GM19240 (cell line): ENCODE measurements around the gene LYPD4.
"Not testable (repeated sequence)": the region's sequence is repeated elsewhere in the genome, so short reads cannot be mapped to it uniquely, and the experiment has no call there.

Experiments
- DNase-seq: peaks from one replicate; pipeline ENCODE4 v3.0.0; 2011; ENCODE audit warnings: low spot score; ENCODE audit not compliant: insufficient read length

Gene LYPD4

GRCh38 chr19:41844601-41845000 is at the start of gene LYPD4:
Gene LYPD4 (minus strand): TSS chr19:41844683. CDS start chr19:41839285, 5,398 bp downstream.
- no peak for DNase-seq

DNA sequence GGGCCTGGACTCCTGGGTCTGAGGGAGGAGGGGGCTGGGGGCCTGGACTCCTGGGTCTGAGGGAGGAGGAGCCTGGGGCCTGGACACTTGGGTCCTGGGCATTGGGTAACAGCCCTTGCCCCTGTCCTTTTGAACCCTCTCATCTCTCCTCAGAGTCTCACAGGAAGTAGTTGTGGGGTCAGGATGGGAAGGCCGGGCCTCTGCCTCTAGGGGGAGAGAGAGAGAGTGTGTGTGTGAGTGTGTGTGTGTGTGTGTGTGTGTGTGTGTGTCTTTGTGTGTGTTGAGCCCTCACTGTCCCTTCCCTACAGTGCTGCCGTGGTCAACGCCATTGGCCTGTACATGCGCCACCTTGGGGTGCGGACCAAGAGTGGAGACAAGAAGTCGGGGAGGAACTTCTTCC is 49.4 kb upstream of the LYPD4 start:
- DNase-seq: no peak

DNA sequence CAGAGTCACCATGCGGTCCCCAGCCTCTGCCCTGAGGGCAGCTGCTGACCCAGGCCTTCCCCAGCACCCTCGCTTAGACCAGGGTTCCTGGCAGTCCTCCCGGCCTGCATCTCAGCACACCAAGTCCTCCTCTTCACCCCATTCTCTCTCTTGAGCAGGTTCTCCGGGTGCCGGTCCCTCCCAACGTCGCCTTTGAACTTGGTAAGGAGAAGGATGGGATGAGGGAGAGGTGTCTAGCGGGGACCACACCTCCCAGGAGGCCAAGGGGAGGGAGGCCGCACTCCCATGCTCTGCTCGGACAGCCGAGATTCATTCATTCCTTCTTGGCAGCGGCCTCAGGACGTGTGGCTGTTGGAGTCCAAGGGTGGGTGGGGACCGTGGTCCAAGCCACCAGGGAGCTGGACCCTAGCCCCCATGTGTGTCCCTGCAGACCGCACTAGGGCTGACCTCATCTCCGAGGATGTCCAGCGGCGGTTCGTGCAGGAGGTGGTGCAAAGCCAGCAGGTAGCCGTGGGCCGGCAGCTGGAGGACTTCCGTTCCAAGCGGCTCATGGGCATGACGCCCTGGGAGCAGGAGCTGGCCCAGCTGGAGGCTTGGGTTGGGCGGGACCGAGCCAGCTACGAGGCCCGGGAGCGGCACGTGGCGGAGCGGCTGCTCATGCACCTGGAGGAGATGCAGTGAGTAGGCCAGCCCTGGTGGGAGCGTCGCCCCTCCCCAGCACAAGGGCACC is 47.9 kb upstream of the LYPD4 start:
- no peak for DNase-seq

DNA sequence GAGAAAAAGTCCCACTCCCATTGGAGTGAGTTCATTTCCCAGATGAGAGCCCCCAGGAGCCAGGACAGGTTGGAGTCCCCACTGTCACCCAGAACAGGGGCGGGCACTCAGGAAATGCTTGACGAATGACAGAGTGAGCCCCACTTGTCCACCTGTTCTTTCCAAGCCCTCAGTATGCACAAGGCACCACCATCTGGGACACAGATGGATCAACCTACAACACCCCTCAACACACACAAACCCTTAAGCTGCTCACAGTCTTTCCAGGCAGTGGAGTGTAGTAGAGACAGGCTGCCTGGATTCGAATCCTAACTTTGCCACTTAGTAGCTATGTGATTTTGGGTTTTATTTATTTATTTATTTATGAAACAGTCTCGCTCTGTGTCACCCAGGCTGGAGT is 46.5 kb upstream of the LYPD4 start:
- DNase-seq: no peak

DNA sequence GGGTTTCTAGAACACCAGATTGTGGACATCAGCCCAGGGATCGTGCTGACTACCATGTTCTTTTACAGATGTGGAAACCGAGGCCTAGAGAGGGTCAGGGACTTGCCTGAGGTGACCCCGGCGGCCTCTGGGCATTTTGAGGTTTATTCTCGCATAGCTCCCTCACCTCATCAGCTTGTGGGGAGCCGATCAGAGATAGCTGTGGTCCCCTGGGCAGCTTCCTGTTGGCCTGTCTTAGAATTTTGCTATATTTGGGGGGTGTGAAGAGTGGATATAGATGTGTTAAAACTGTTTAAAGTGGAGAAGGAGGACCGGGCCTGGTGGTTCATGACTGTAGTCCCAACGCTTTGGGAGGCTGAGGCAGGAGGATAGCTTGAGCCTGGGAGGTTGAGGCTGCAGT is 45.4 kb upstream of the LYPD4 start:
- no peak for DNase-seq

DNA sequence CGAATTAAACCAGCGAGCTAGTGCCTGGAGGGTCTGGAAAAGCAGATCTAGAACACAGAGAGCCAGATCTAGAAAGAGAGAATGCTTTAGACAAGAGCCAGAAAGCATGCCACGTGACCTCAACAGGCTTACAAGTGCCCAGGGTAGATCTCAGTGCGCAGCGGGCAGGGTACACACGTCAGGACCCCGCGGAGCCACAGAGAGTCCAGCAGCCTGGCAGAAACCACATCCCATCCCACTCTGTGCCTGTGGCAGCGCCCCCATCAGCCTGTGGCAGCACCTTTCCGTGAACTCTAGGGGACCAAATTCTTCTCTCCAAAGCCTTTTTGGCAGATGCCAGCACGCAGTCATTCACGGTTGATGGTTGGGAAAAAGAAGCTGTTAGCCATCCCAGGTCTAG is 44.4 kb upstream of the LYPD4 start:
- no peak for DNase-seq

DNA sequence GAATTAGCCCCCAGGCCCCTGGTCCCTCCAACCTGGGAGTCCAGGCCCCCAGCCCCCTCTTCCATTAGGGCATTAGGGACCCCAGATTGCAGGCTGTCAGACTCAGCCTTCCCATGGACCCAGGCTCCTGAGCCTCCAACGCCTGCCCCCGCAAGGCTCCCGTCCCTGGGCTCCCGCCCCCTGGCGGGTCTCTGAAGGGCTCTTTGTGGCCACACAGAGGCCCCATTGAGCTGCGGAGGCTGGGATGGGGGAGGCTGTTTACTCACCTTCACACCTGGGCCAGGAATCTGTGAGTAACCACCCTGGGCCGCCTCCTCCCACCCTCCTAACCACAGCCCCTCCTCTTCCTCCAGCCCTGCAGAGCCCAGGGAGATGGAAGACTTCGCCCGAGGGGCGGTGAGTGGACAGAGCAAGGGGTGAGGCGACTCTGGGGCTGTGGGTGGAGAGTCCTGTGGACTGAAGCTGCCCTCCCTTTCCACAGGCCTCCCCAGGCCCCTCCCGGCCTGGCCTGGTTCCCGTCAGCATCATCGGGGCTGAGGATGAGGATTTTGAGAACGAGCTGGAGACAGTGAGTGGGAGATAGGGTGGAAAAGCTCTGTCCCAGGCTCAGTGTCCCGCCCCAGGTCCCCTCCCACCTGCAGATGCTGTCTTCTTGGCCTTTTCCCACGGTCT is 43.4 kb upstream of the LYPD4 start:
- no peak for DNase-seq

DNA sequence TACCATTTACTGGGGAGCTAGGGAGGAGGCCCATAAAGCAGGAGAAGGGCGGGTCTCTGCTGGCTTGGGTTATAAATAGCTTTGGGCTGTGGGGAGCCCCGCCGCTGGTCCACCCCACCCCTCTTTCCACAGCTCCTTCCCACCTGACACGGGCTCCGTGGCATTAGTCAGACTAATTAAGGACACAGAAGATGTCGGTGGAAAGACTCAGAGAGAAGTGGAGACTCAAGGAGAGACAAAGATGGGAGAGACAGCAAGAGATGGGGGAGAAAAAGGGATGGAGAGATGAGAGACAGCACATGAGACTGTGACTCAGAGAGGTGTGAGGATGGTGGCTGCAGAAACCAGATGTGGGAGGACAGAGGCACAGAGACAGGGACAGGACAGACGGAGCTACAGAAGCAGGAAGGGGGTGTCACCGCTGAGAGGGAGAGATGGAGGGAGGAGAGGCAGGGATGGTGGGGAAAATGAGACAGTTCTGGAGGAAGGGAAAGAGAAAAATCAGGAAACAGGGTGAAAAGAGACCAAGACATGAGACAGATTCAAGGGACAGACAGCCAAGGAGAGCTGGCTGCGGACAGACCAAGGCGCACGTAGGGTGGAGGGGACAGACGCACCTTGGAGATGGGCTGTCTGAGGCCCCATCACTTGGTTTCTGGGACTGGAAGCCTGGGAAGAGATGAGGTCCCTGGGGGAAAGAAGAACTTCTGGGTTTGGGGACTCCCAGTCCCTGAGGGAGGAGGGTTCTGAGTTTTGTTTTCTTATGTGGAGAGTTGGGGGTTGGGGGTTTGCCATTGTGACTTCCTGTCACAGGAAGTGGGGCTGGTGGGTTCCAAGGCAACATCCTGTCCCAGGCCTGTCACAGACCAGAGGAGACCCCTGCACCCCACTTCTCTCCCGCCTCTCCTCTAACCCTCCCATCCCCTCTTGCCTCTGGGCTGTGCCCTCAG is 42.6 kb upstream of the LYPD4 start:
- DNase-seq: no peak

GRCh38 chr19:41883821-41884733 is 39.6 kb upstream of the LYPD4 start:
- peak; percentile 98 for DNase-seq

GRCh38 chr19:41883463-41883820 is 39.0 kb upstream of the LYPD4 start:
- no peak for DNase-seq

DNA sequence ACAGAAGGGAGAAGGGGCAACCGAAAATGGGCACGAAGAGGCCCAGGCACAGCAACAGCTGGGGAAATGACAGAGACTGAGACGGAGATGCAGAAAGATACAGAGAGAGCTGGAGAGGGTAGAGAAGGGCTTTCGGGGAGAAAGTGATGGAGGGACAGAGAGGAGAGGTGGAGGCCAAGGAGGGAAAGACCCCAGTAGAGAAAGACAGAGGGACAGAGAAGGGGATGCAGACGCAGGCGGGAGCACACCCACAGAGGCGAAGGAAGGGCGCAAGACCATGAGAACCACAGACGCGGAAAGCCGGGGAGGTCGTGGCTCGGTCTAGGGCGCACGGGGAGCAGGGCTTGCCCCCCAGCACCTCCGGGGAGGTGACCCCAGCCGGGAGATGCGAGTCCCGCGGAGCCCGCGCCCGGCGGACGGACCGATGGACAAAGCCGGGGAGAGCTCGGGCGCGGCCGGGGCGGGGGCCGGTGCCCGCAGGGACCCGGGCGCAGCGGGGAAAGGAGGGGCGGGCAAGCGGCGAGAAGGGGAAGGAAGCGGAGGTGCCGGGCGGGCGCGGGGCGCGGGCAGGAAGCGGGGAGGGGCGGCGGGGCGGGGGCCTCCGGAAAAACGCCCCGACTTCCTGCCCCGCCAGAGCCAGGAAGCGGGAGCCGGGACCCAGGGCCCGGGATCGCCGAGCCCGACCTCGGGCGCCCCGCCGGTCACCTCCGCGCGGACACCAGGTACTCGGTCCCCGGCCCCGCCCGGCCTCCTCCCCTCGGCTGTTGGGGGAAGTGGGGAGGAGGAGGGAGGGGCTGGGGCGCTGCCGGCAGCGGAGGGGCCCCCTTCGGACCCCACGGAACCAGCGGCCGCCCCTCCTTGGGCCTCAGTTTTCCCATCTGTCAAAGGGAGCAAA is 38.3 kb upstream of the LYPD4 start, which contains the start of gene ARHGEF1:
Gene ARHGEF1 (plus strand): TSS at position 617 of the 895 bp plus-strand sequence. CDS start 4,899 bp downstream, outside the sequence.
- no peak for DNase-seq

DNA sequence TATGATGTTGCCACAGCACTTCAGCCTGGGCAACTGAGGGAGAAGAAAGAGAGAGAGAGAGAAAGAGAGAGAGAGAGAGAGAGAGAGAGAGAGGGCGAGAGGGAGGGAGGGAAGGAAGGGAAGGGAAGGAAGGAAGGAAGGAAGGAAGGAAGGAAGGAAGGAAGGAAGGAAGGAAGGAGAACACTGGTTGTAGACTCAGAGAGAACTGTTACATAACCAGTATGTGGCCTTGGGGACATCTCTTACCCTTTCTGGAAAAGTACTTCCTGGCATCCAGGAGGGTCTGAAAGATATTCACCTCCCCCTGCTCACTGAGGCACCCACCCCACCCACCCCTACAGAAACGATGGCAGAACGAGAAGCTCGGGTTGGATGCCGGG is 35.8 kb upstream of the LYPD4 start:
- no peak for DNase-seq

DNA sequence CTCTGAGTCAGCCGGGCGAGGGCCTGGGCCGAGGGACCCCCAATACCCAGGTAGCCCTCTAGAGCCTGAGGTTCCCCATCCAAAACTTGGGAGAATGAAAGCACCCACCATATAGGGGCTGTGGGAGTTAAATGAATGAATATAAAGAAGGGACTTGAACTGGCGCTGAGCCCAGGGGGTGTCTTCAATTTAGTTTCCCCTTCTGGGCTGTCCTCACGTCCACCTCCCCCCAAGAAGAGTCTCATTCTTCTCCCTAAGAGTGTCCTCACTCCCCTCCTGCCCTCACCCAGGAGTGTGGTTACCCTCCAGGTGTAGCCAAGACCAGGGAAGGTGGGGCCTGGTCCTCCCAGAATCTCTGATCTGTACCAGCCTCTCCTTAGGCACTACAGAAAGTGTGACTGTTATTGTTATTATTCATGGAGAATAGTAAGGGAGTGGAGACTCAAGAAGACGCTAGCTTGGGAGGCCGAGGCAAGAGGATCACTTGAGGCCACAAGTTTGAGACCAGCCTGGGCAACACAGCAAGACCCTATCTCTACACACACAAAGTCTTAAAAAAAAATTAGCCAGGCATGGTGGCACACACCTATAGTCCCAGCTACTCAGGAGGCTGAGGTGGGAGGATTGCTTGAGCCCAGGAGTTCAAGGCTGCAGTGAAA is 35.3 kb upstream of the LYPD4 start:
- DNase-seq: no peak

GRCh38 chr19:41879080-41879479 is 34.6 kb upstream of the LYPD4 start:
- no peak for DNase-seq

DNA sequence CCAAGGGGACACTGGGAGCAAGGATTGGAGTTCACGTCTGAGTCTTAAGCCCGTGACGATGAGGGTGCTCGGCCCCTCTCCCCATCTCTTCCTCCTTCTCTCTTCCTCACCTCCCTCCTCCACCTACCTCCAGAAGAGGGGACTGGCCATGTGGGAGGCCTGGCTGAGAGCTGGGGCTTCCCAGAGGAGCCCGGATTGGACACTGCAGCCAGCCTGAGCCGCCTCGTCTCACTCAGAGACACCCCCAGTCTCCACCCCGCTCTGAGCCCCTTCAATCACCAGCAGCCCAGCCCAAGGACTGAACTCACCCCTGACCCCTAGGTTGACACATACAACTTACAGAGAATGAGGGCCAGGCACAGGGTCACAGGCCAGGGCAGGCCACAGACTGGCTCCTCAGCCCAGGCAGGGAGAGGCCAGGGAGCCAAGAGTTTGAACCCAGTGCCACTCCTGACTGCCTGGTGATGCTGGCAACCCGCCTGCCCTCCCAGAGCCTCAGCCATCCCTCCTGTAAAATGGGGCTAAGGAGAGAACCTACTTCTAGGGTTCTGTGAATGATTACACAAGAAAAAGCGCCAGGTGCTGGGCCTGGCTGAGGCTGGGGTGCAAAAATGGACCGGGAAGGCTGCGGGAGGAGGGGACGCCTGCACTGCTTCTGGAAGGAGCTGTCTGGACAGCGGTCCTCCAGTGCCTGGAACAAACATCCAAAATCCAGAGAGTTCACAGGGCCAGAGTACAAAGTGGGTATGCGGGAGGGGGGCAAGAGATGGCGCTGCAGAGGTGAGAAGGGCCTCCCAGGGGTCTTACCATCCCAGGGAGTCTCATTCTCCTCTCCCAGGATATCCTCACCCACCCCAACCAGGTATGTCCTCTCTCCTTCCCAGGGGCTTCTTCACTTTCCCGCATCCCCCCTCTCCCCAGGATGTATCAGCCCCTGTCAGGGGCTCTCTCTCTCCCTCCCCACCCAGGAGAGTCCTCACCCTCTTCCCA is 33.7 kb upstream of the LYPD4 start:
- no peak for DNase-seq

DNA sequence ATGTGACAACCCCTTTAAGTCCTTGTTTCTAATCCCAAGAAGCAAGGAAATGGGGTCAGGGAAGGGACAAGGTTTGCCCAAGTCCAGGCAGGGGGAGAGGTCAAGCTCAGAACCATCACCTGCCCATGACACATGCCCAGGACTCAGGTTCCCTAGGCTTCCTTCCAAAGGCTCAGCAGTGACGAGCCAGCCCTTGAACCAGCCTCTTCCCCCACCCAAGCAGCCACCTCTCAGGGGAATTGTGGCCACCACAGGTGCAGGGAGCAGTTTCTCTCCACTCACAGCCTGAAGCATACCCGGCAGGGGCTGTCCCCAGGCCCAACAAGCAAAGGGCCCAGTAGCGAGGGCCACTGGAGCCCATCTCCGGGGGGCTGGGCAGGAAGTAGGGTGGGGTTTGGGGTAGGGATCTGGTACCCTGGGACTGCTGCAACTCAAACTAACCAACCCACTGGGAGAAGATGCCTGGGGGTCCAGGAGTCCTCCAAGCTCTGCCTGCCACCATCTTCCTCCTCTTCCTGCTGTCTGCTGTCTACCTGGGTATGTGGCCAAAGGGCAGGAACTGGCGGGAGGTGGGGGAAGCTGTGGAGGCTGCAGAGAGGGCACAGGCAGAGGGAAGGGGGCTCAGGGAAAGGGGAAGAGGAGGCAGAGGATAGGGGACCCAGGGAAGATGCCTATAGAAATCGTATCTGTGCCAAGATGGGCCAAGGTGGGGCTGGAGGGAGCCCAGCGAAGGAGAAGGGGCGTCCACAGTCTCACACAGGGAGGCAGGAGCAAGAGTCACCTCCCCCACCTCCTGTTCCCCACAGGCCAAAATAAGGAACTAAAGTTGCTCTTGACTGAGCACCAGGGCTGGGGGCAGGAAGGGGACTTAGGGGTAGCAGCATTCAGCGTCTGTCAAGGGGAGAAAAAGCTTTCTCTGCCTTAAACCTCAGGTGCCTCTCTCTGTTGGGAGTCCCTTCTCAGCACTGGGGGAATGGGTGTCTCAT is 32.7 kb upstream of the LYPD4 start, which contains the start of gene CD79A:
Gene CD79A (plus strand): TSS at position 433 of the 986 bp plus-strand sequence. CDS start 26 bp downstream, at position 459.
- peak; percentile 59 for DNase-seq

GRCh38 chr19:41875973-41876372 is 31.5 kb upstream of the LYPD4 start:
- not testable (repeated sequence) for DNase-seq
